Natural killer cell (primary cell): ENCODE results near the gene FBXO33. TPM values are rescaled to one million over a fixed set of nuclear protein-coding genes. Genes with fewer than 3 reads are reported as not detected.

Source experiments
- ATAC-seq, 3 donors: fragments of 150-1000 bp in 2 of 3; fragments of 200-7000 bp in 1 of 3; cut with Tn5 transposase; 1 replicate in 1 of 3; 2 replicates in 2 of 3; pipeline ENCODE4 v1.10.0; 2021; ENCODE audit warnings: mild to moderate bottlenecking in 2 of 3, moderate library complexity in 2 of 3
- DNase-seq, 2 donors: peaks; one replicate each; pipeline versions ENCODE4 v3.0.0 to v3.0.0-alpha.2; 2013 to 2021; ENCODE audit warnings: mixed read lengths in 1 of 2
- H3K27ac ChIP-seq: one replicate; pipeline ENCODE4 v1.5.1; 2013; ENCODE audit warnings: mild to moderate bottlenecking, low read length
- H3K27me3 ChIP-seq: one replicate; pipeline ENCODE4 v1.6.1; 2013; ENCODE audit warnings: low read length; ENCODE audit not compliant: control insufficient read depth, insufficient read depth
- H3K36me3 ChIP-seq: one replicate; pipeline ENCODE4 v1.6.1; 2013; ENCODE audit warnings: low read length; ENCODE audit not compliant: control insufficient read depth, insufficient read depth
- H3K4me1 ChIP-seq: one replicate; pipeline ENCODE4 v1.6.1; 2013; ENCODE audit warnings: low read length; ENCODE audit not compliant: control insufficient read depth, insufficient read depth
- H3K4me3 ChIP-seq: one replicate; pipeline ENCODE4 v1.5.1; 2013; ENCODE audit warnings: low read length
- H3K9me3 ChIP-seq: one replicate; pipeline ENCODE4 v1.6.1; 2013; ENCODE audit warnings: low read length; ENCODE audit not compliant: control insufficient read depth, insufficient read depth
- H3K27ac Mint-ChIP-seq, 2 donors: one replicate each; pipeline ENCODE4 v1.8.0; 2022; ENCODE audit warnings: mild to moderate bottlenecking in 2 of 2, mixed read lengths in 2 of 2, moderate library complexity in 1 of 2
- H3K27me3 Mint-ChIP-seq, 2 donors: one replicate each; pipeline ENCODE4 v1.8.0; 2022; ENCODE audit warnings: low read depth in 2 of 2, mixed read lengths in 2 of 2
- H3K36me3 Mint-ChIP-seq: one replicate; pipeline ENCODE4 v1.8.0; 2022; ENCODE audit warnings: mixed read lengths
- H3K4me1 Mint-ChIP-seq, 2 donors: one replicate each; pipeline ENCODE4 v1.8.0; 2022; ENCODE audit warnings: mixed read lengths in 2 of 2
- H3K4me3 Mint-ChIP-seq: one replicate; pipeline ENCODE4 v1.8.0; 2022; ENCODE audit warnings: mild to moderate bottlenecking, moderate library complexity, mixed read lengths
- H3K9me3 Mint-ChIP-seq, 2 donors: one replicate each; pipeline ENCODE4 v1.8.0; 2022; ENCODE audit warnings: mixed read lengths in 2 of 2
- CTCF ChIP-seq: fragments of 200-600 bp; IDR thresholded peaks from one replicate; pipeline ENCODE4 v1.8.0; 2022; ENCODE audit warnings: antibody characterized with exemption
- WGBS: methylation state at CpG from one replicate; pipeline ENCODE4 v1.1.7; 2013; ENCODE audit warnings: missing lambda C conversion rate; ENCODE audit not compliant: insufficient coverage; 5-methylcytosine and 5-hydroxymethylcytosine counted together
- intact Hi-C: fragments of 100-400 bp; cut with micrococcal nuclease; formaldehyde crosslinking; loops from one replicate; pipeline ENCODE4 v1.14.2; 2022
- total RNA-seq, 4 donors: library from RNA; stranded (reverse); fragments of 120-200 nt in 1 of 4; gene quantifications; one replicate each; pipeline versions ENCODE4 v1.2.3 to v1.2.4, GENCODE V29; 2013 to 2022

Gene FBXO33
- total RNA-seq, 3 donors from 2014 or later (not counting 1 experiment from before 2014, with no cell fraction given): 45.7 to 54.1 (median 50.2) TPM

- TF ChIP-seq CTCF: no peak
- peak overlapping the region; percentile 100 for H3K4me3 Mint-ChIP-seq
- H3K27me3 Mint-ChIP-seq: peaks cover 0 to 6% of the 10 kb centered on the region in 2 donors
- H3K4me1 Mint-ChIP-seq: peaks cover 38 to 43% of the 10 kb centered on the region in 2 donors
- Histone ChIP-seq H3K27ac (peak overlapping the region; percentile 100), H3K36me3 (no peaks in the 10 kb centered on the region), H3K9me3 (no peaks in the 10 kb centered on the region), H3K4me3 (peak overlapping the region; percentile 68), H3K4me1 (peaks cover 19% of the 10 kb centered on the region), H3K27me3 (no peaks in the 10 kb centered on the region)
- peak overlapping the region; percentile 100 for H3K27ac Mint-ChIP-seq
- intact Hi-C loops: loop anchor here (5.0 kb wide), 1 partner anchor 331 kb away; the partner anchor contains the start of gene SEC23A
- ATAC-seq (no peak), DNase-seq (no peak)
- no peaks in the 10 kb centered on the region for H3K36me3 Mint-ChIP-seq
- 5% methylated on average over 3 of the region's 8 CpGs for WGBS
- H3K9me3 Mint-ChIP-seq: no peaks in the 10 kb centered on the region
These were observed 1.2 kb upstream of the FBXO33 start for GRCh38 chr14:39433452-39433813.

GRCh38 chr14:39432619-39433451, 602 bp upstream of the FBXO33 start:
- intact Hi-C loops: loop anchor here (1.0 to 5.0 kb wide), 2 partner anchors 166 to 331 kb away; partner anchors contain the start of gene SEC23A
- Mint-ChIP-seq H3K9me3 (no peaks in the 10 kb centered on the region), H3K36me3 (no peaks in the 10 kb centered on the region), H3K27me3 (peaks cover 0 to 1% of the 10 kb centered on the region in 2 donors), H3K4me1 (peaks cover 42 to 48% of the 10 kb centered on the region in 2 donors), H3K27ac (peak overlapping the region; percentile 100), H3K4me3 (peak overlapping the region; percentile 100)
- Histone ChIP-seq H3K9me3 (no peaks in the 10 kb centered on the region), H3K4me3 (peak overlapping the region; percentile 68), H3K27ac (peak overlapping the region; percentile 100), H3K36me3 (no peaks in the 10 kb centered on the region), H3K27me3 (no peaks in the 10 kb centered on the region), H3K4me1 (peaks cover 22% of the 10 kb centered on the region)
- no peak for TF ChIP-seq CTCF
- WGBS: under 1% methylated on average over 38 of the region's 38 CpGs
- DNase-seq: peak; percentile 64 to 84
- ATAC-seq: peak; percentile 35 to 60 (median 37)

GRCh38 chr14:39431416-39432178, 636 bp downstream of the FBXO33 start:
- Mint-ChIP-seq H3K4me1 (peaks cover 49 to 58% of the 10 kb centered on the region in 2 donors), H3K36me3 (no peaks in the 10 kb centered on the region), H3K27me3 (no peaks in the 10 kb centered on the region), H3K27ac (peak overlapping the region; percentile 100), H3K9me3 (no peaks in the 10 kb centered on the region), H3K4me3 (peak overlapping the region; percentile 100)
- ATAC-seq: peak; percentile 10 to 25 (median 19)
- H3K27ac ChIP-seq: peak overlapping the region; percentile 100
- no peaks in the 10 kb centered on the region for H3K9me3 ChIP-seq
- under 1% methylated on average over 81 of the region's 81 CpGs for WGBS
- intact Hi-C loops: loop anchor here (1.0 to 5.0 kb wide), 4 partner anchors 164 to 329 kb away; partner anchors contain the start of genes PNN and SEC23A
- no peaks in the 10 kb centered on the region for H3K36me3 ChIP-seq
- H3K27me3 ChIP-seq: no peaks in the 10 kb centered on the region
- H3K4me1 ChIP-seq: peaks cover 22% of the 10 kb centered on the region
- peak overlapping the region; percentile 98 for H3K4me3 ChIP-seq
- peak in 1 of 2 donors; percentile 62 for DNase-seq
- TF ChIP-seq CTCF: no peak
